Measurements from ENCODE around the gene TEX2. TPM values are rescaled to one million over a fixed set of nuclear protein-coding genes. Genes with fewer than 3 reads are reported as not detected.

The TEX2 gene
- total and polyA plus RNA-seq, 4 experiments from 2014 or later, result 7.9 to 13.1 (median 10.7) TPM

DNA sequence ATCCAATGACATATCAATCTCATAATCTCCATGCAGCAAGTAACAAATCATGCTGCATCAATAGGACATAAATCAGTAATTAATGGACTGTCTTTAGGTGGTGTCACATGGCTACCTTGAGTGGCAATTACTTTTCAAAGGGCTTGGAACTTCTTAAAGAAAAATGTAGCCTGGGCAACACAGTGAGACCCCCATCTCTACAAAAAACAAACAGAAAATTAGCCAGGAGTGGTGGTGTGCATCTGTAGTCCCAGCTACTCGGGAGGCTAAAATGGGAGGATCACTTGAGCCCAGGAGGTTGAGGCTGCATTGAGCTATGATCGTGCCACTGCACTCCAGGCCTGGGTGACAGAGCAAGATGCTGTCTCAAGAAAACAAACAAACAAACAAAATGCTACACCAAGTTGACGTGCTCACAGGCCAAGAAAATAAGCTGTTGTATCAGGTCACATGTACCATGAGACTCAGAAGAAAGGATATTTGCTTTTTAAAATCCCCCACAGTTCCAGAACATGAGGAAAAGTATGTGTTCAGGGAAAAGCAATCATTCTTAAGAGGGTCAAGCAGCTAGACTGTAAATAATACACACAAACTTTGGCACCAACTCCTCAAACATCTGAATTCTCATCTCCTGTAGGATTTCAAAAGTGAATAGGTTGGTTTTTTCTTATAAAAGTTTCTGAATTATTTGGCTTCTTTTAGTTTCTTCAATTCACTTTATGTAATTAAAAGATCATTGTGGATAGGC, 109.3 kb downstream of the TEX2 start:
- H3K36me3 ChIP-seq (ENCODE audit: insufficient read depth, low read length), result peaks cover 20% of the 10 kb centered on the region
- DNase-seq, result no peak
- POLR2A ChIA-PET (ENCODE audit: partially characterized antibody), result interaction anchor here (3.9 kb wide), 1 partner anchor 8 kb away, joined by 20 read pairs; no protein-coding TSS in a partner anchor

DNA sequence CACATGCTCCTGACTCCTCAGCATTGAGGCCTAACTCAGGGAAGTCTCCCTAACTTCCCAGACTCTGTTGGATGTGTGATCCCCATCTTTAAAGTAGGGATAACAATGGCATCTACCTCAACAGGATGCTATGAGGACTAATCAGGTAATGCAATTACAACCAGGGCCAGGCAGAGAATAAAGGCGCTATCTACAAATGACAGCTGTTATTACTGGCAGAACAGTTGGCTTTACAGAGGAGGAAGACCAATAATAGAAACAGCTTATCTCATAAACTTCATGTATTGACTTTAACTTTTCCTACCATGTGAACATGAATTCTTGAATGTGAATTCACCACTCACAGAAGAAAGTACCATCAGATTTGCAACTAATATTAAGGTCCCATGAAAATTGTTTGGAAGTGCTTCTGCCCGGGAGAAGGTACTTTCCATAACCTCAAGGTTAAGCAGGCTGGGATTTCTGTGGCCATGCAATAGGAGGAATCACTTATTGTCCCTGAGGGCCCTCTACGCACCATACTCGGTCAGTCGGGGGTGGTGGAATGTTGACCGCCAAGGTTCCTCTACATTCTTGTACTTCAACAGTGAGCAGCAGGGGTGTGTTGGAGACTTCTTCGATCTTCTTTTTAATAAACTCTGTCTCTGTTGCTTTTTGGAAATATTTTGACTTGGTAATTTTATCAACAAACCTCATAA, 110.5 kb downstream of the TEX2 start:
- Histone ChIP-seq H3K27me3 (ENCODE audit: insufficient read depth, low read length) (no peaks in the 10 kb centered on the region), H3K4me1 (ENCODE audit: insufficient read depth, low read length) (peaks cover 5% of the 10 kb centered on the region), H3K9me3 (ENCODE audit: control insufficient read depth in 1 of 2, low read length in 2 of 2) (no peaks in the 10 kb centered on the region), H3K4me3 (ENCODE audit: low read length in 2 of 2) (no peak overlapping the region), H3K27ac (ENCODE audit: low read depth, low read length) (no peak overlapping the region), H3K36me3 (ENCODE audit: insufficient read depth, low read length) (peaks cover 20% of the 10 kb centered on the region)
- CTCF ChIA-PET (ENCODE audit: partially characterized antibody), result interaction anchor here (1.0 kb wide), 1 partner anchor 124 kb away, joined by 3 read pairs; no protein-coding TSS in a partner anchor
- no peaks in the 10 kb centered on the region for H3K9me3 Mint-ChIP-seq
- DNase-seq, result no peak
- H3K4me3 Mint-ChIP-seq, result no peak overlapping the region
- H3K27ac Mint-ChIP-seq, result no peak overlapping the region
- H3K4me1 Mint-ChIP-seq, result peaks cover 0 to 13% (median 7%) of the 10 kb centered on the region in 4 donors
- H3K36me3 Mint-ChIP-seq, result peaks cover 22 to 38% of the 10 kb centered on the region in 2 donors
- POLR2A ChIA-PET (ENCODE audit: partially characterized antibody), result no interaction called here
- no peaks in the 10 kb centered on the region for H3K27me3 Mint-ChIP-seq
- intact Hi-C loops (cut with micrococcal nuclease), result no loop called here

More for the DNA sequence above, 109.3 kb downstream of the TEX2 start:
- H3K27ac Mint-ChIP-seq, result no peak overlapping the region
- no peaks in the 10 kb centered on the region for H3K9me3 ChIP-seq (ENCODE audit: control insufficient read depth in 1 of 2, low read length in 2 of 2)
- H3K4me3 Mint-ChIP-seq, result no peak overlapping the region
- no peaks in the 10 kb centered on the region for H3K9me3 Mint-ChIP-seq
- H3K27me3 Mint-ChIP-seq, result no peaks in the 10 kb centered on the region
- peaks cover 22 to 29% of the 10 kb centered on the region in 2 donors for H3K36me3 Mint-ChIP-seq
- H3K27ac ChIP-seq (ENCODE audit: low read depth, low read length), result no peak overlapping the region
- H3K27me3 ChIP-seq (ENCODE audit: insufficient read depth, low read length), result no peaks in the 10 kb centered on the region
- H3K4me1 ChIP-seq (ENCODE audit: insufficient read depth, low read length), result no peaks in the 10 kb centered on the region
- no peak overlapping the region for H3K4me3 ChIP-seq (ENCODE audit: low read length in 2 of 2)
- intact Hi-C loops (cut with micrococcal nuclease), result no loop called here
- CTCF ChIA-PET (ENCODE audit: partially characterized antibody), result no interaction called here
- peaks cover 0 to 1% (median 0%) of the 10 kb centered on the region in 4 donors for H3K4me1 Mint-ChIP-seq

GRCh38 chr17:64151016-64151368, 112.1 kb downstream of the TEX2 start:
- Mint-ChIP-seq H3K27ac (no peak overlapping the region), H3K36me3 (peaks cover 26 to 43% of the 10 kb centered on the region in 2 donors)
- POLR2A ChIA-PET (ENCODE audit: partially characterized antibody), result no interaction called here

GRCh38 chr17:64150237-64151015, 112.6 kb downstream of the TEX2 start:
- CTCF ChIA-PET (ENCODE audit: partially characterized antibody), result interaction anchor here (1.0 to 3.7 kb wide), 8 partner anchors 9 to 231 kb away, joined by 3 to 17 read pairs (median 5); partner anchors contain the start of gene GH1
- Histone ChIP-seq H3K4me1 (ENCODE audit: insufficient read depth, low read length) (peaks cover 17% of the 10 kb centered on the region), H3K27me3 (ENCODE audit: insufficient read depth, low read length) (no peaks in the 10 kb centered on the region), H3K36me3 (ENCODE audit: insufficient read depth, low read length) (peaks cover 20% of the 10 kb centered on the region), H3K4me3 (ENCODE audit: low read length in 2 of 2) (no peak overlapping the region), H3K9me3 (ENCODE audit: control insufficient read depth in 1 of 2, low read length in 2 of 2) (no peaks in the 10 kb centered on the region), H3K27ac (ENCODE audit: low read depth, low read length) (no peak overlapping the region)
- Mint-ChIP-seq H3K4me3 (no peak overlapping the region), H3K4me1 (peaks cover 11 to 24% (median 19%) of the 10 kb centered on the region in 4 donors), H3K36me3 (peaks cover 25 to 41% of the 10 kb centered on the region in 2 donors), H3K27ac (peak overlapping the region in 1 of 7 donors; percentile 31), H3K9me3 (no peaks in the 10 kb centered on the region), H3K27me3 (no peaks in the 10 kb centered on the region)
- intact Hi-C loops (cut with micrococcal nuclease), result no loop called here
- no peak for DNase-seq
- POLR2A ChIA-PET (ENCODE audit: partially characterized antibody), result interaction anchor here (0.9 to 9.9 kb wide), 3 partner anchors 20 to 124 kb away, joined by 3 to 211 read pairs (median 99); partner anchors contain the start of gene ERN1

More at GRCh38 chr17:64151016-64151368, 112.1 kb downstream of the TEX2 start:
- Mint-ChIP-seq H3K27me3 (no peaks in the 10 kb centered on the region), H3K9me3 (no peaks in the 10 kb centered on the region), H3K4me3 (no peak overlapping the region), H3K4me1 (peaks cover 11 to 24% (median 19%) of the 10 kb centered on the region in 4 donors)
- H3K27me3 ChIP-seq (ENCODE audit: insufficient read depth, low read length), result no peaks in the 10 kb centered on the region
- DNase-seq, result no peak
- peaks cover 20% of the 10 kb centered on the region for H3K36me3 ChIP-seq (ENCODE audit: insufficient read depth, low read length)
- H3K27ac ChIP-seq (ENCODE audit: low read depth, low read length), result no peak overlapping the region
- H3K9me3 ChIP-seq (ENCODE audit: control insufficient read depth in 1 of 2, low read length in 2 of 2), result no peaks in the 10 kb centered on the region
- CTCF ChIA-PET (ENCODE audit: partially characterized antibody), result interaction anchor here (3.7 kb wide), 1 partner anchor 131 kb away, joined by 15 read pairs; no protein-coding TSS in a partner anchor
- H3K4me1 ChIP-seq (ENCODE audit: insufficient read depth, low read length), result peaks cover 17% of the 10 kb centered on the region
- intact Hi-C loops (cut with micrococcal nuclease), result no loop called here
- H3K4me3 ChIP-seq (ENCODE audit: low read length in 2 of 2), result no peak overlapping the region

DNA sequence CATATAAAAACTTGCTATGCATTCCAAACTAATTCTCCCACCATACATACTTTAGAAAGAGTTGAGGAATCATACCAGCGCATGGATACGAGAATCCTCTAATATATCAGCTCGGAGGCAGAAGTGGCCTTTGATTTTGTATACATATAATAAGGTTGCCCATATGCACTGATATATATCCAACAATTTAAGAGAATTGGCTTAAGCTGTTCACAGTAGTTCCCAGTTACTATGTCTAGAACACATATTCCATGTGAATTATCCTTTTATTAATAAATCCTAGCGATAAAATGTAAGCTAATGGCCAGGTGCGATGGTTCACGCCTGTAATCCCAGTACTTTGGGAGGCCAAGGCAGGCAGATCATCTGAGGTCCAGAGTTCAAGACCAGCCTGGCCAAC, 113.9 kb downstream of the TEX2 start:
- Histone ChIP-seq H3K4me1 (ENCODE audit: insufficient read depth, low read length) (peaks cover 22% of the 10 kb centered on the region), H3K9me3 (ENCODE audit: control insufficient read depth in 1 of 2, low read length in 2 of 2) (no peaks in the 10 kb centered on the region), H3K4me3 (ENCODE audit: low read length in 2 of 2) (no peak overlapping the region), H3K27ac (ENCODE audit: low read depth, low read length) (no peak overlapping the region), H3K36me3 (ENCODE audit: insufficient read depth, low read length) (peaks cover 20% of the 10 kb centered on the region), H3K27me3 (ENCODE audit: insufficient read depth, low read length) (no peaks in the 10 kb centered on the region)
- peaks cover 20 to 39% of the 10 kb centered on the region in 2 donors for H3K36me3 Mint-ChIP-seq
- no peak overlapping the region for H3K4me3 Mint-ChIP-seq
- intact Hi-C loops (cut with micrococcal nuclease), result no loop called here
- H3K27me3 Mint-ChIP-seq, result no peaks in the 10 kb centered on the region
- peak overlapping the region in 3 of 7 donors; percentile 23 to 67 (median 43) for H3K27ac Mint-ChIP-seq
- DNase-seq, result no peak
- peaks cover 15 to 30% (median 21%) of the 10 kb centered on the region in 4 donors for H3K4me1 Mint-ChIP-seq
- CTCF ChIA-PET (ENCODE audit: partially characterized antibody), result interaction anchor here (1.0 to 3.7 kb wide), 10 partner anchors 16 to 265 kb away, joined by 3 to 17 read pairs (median 4); partner anchors contain the start of gene GH1
- POLR2A ChIA-PET (ENCODE audit: partially characterized antibody), result interaction anchor here (1.1 to 9.9 kb wide), 3 partner anchors 18 to 123 kb away, joined by 3 to 211 read pairs (median 99); partner anchors contain the start of gene ERN1
- no peaks in the 10 kb centered on the region for H3K9me3 Mint-ChIP-seq

- peak overlapping the region in 1 of 8 donors; percentile 65 for H3K4me3 Mint-ChIP-seq
- peaks cover 20% of the 10 kb centered on the region for H3K36me3 ChIP-seq (ENCODE audit: insufficient read depth, low read length)
- H3K27ac Mint-ChIP-seq, result peak overlapping the region in 4 of 7 donors; percentile 10 to 67 (median 33)
Observed at GRCh38 chr17:64148699-64149098, 114.4 kb downstream of the TEX2 start.

More at GRCh38 chr17:64148699-64149098, 114.4 kb downstream of the TEX2 start:
- peaks cover 18 to 39% of the 10 kb centered on the region in 2 donors for H3K36me3 Mint-ChIP-seq
- DNase-seq, result no peak
- Histone ChIP-seq H3K4me1 (ENCODE audit: insufficient read depth, low read length) (peaks cover 22% of the 10 kb centered on the region), H3K27me3 (ENCODE audit: insufficient read depth, low read length) (no peaks in the 10 kb centered on the region), H3K27ac (ENCODE audit: low read depth, low read length) (no peak overlapping the region), H3K4me3 (ENCODE audit: low read length in 2 of 2) (no peak overlapping the region), H3K9me3 (ENCODE audit: control insufficient read depth in 1 of 2, low read length in 2 of 2) (no peaks in the 10 kb centered on the region)
- no peaks in the 10 kb centered on the region for H3K9me3 Mint-ChIP-seq
- POLR2A ChIA-PET (ENCODE audit: partially characterized antibody), result interaction anchor here (0.7 to 9.9 kb wide), 4 partner anchors 18 to 123 kb away, joined by 3 to 211 read pairs (median 51); partner anchors contain the start of gene ERN1
- CTCF ChIA-PET (ENCODE audit: partially characterized antibody), result interaction anchor here (1.0 to 3.7 kb wide), 8 partner anchors 15 to 264 kb away, joined by 3 to 17 read pairs (median 5); partner anchors contain the start of gene GH1
- intact Hi-C loops (cut with micrococcal nuclease), result no loop called here
- H3K27me3 Mint-ChIP-seq, result no peaks in the 10 kb centered on the region
- peaks cover 15 to 30% (median 21%) of the 10 kb centered on the region in 4 donors for H3K4me1 Mint-ChIP-seq
